ENCODE measurements around the gene PHF20. TPM values are rescaled to one million over a fixed set of nuclear protein-coding genes. Genes with fewer than 3 reads are reported as not detected.
"Not testable (repeated sequence)": the region's sequence is repeated elsewhere in the genome, so short reads cannot be mapped to it uniquely, and the experiment has no call there.

PHF20 gene
- total RNA-seq, 4 donors from 2014 or later: 16.1 to 92.4 (median 29.3) TPM

DNA sequence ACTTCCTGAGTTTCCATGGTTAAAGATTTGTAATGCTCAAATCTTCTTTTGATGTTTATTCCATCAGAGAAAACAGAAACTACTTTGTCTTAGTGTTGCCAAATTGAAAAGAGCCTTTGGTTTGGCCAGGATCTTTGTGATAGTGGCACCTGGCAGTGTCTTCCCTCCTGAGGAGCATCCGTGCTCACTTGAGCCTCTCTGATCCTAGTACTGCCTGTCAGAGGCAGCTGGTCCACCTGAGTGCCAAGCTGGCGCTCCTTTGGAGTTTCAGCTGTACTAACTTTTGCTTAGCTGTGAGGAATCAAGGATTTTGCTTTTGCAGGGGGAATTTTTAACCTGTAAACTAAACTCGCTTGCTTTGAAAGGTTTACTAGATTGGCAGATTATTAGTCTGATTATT is 121.1 kb downstream of the PHF20 start:
- DNase-seq: no peak
- Histone ChIP-seq H3K27ac (no peak overlapping the region), H3K4me3 (no peak overlapping the region), H3K4me1 (no peaks in the 10 kb centered on the region), H3K9me3 (no peaks in the 10 kb centered on the region), H3K36me3 (no peaks in the 10 kb centered on the region), H3K27me3 (no peaks in the 10 kb centered on the region)
- no peak for TF ChIP-seq CTCF (IDR thresholded peaks at IDR 0.05)
- no peak for TF ChIP-seq POLR2A (IDR thresholded peaks at IDR 0.05)

DNA sequence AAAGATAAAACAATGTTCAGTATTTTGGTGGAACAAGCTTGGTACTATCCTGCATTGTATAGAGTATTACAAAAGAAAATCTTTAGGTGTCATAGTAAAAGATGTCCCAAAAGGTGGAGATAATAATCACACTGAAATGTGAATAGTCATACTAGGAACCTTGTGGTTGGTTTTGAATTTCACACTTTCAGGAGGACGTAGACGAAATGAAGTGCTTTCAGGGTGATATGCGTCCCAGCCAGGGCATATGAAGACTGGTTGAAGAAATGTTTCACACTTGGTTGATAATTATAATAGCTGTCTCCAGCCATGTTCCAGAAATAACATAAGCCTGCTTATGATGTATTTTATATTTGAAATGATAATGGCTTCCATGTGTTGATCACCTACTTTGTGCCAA is 122.1 kb downstream of the PHF20 start:
- no peak for TF ChIP-seq CTCF (IDR thresholded peaks at IDR 0.05)
- TF ChIP-seq POLR2A (IDR thresholded peaks at IDR 0.05): no peak

DNA sequence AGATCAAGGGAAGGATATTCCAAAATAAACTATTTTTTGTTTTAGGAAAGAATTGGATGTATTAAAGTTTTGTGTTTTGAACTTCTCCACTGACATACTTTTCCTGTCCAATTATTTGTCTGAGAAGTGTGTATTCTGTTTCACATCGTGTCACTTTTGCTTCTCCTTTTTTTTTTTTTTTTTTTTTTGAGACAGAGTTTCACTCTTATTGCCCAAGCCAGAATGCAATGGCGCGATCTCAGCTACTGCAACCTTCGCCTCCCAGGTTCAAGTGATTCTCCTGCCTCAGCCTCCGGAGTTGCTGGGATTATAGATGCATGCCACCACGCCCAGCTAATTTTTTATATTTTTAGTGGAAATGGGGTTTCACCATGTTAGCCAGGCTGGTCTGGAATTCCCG is 123.7 kb downstream of the PHF20 start:
- not testable (repeated sequence) for H3K27me3 ChIP-seq, H3K4me3 ChIP-seq, DNase-seq, H3K4me1 ChIP-seq, H3K9me3 ChIP-seq, H3K36me3 ChIP-seq, H3K27ac ChIP-seq

More for the DNA sequence above, 122.1 kb downstream of the PHF20 start:
- H3K27ac ChIP-seq: no peak overlapping the region
- no peaks in the 10 kb centered on the region for H3K9me3 ChIP-seq
- DNase-seq: no peak
- no peaks in the 10 kb centered on the region for H3K4me1 ChIP-seq
- H3K36me3 ChIP-seq: no peaks in the 10 kb centered on the region
- H3K27me3 ChIP-seq: no peaks in the 10 kb centered on the region
- H3K4me3 ChIP-seq: no peak overlapping the region

GRCh38 chr20:35899064-35899463 is 127.2 kb downstream of the PHF20 start:
- DNase-seq: no peak
- H3K27ac ChIP-seq: no peak overlapping the region
- H3K27me3 ChIP-seq: no peaks in the 10 kb centered on the region
- peaks cover 0 to 5% (median 0%) of the 10 kb centered on the region in 3 donors for H3K36me3 ChIP-seq
- no peak for TF ChIP-seq POLR2A (IDR thresholded peaks at IDR 0.05)
- TF ChIP-seq CTCF (IDR thresholded peaks at IDR 0.05): no peak
- H3K4me1 ChIP-seq: no peaks in the 10 kb centered on the region
- H3K9me3 ChIP-seq: no peaks in the 10 kb centered on the region
- no peak overlapping the region for H3K4me3 ChIP-seq

DNA sequence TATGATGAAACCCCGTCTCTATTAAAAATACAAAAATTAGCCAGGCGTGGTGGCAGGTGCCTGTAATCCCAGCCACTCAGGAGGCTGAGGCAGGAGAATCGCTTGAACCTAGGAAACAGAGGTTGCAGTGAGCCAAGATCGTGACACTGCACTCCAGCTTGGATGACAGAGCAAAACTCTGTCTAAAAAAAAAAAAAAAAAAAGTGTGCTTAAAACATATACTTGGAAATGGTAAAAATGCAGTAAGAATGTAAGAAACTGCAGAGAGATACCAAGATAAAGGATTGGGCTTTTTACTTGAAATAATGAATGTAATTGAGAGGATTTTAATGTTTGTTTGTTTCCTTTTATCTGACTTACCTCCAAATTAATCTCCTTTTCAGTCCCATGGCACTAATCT is 129.4 kb downstream of the PHF20 start:
- H3K4me1 ChIP-seq, H3K36me3 ChIP-seq, H3K9me3 ChIP-seq, H3K27ac ChIP-seq, H3K4me3 ChIP-seq, H3K27me3 ChIP-seq, DNase-seq: not testable (repeated sequence)

DNA sequence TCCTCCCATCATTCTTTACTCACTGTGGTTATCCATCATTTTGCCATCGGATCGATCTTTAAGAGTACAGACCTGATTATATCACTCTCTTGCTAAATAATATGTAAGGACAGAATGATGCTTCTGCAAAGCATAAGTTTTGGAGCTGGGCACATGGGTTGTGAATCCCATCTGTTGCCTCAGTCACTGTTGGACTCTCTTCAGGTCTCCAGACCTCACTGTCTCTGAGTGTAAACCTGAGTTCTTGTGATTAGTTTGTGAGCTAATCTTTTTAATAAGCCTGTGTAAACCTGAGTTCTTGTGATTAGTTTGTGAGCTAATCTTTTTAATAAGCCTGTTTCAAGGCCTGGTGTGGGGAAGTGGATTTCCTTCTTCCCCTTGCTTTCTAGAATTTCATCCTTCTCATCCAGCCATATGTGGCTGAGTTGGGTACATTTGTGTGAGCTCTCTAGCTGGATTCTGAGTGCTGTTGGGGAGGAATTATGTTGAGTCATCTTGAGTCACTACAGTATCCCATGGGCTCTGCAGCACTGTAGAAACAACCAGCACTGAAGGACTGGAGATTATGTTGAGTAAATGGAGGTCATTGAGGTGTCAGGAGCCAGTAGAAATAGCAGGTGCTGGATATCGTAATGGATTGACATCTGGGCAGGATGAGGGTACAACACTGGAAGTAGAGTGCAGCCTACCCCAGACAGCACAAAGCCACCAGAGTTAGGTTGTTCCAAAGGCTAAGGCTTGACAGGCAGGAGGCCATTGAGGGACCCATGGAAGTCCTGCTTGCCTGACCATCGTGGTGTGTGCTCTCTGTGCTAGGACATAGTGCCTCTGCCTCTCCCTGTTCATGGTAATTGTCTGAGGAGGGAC is 130.1 kb downstream of the PHF20 start:
- DNase-seq: no peak

More for the DNA sequence above, 130.1 kb downstream of the PHF20 start:
- no peaks in the 10 kb centered on the region for H3K9me3 ChIP-seq
- no peaks in the 10 kb centered on the region for H3K27me3 ChIP-seq
- H3K27ac ChIP-seq: no peak overlapping the region
- peaks cover 0 to 5% (median 0%) of the 10 kb centered on the region in 3 donors for H3K36me3 ChIP-seq
- H3K4me3 ChIP-seq: no peak overlapping the region
- H3K4me1 ChIP-seq: no peaks in the 10 kb centered on the region
- TF ChIP-seq CTCF (IDR thresholded peaks at IDR 0.05) (no peak), POLR2A (IDR thresholded peaks at IDR 0.05) (no peak)
